Type B pancreatic cell (in vitro differentiated cells): ENCODE data around the gene TRIP4. TPM values are rescaled to one million over a fixed set of nuclear protein-coding genes. Genes with fewer than 3 reads are reported as not detected.

Experiments
- DNase-seq: peaks from one replicate; pipeline ENCODE4 v3.0.0; 2021; ENCODE audit warnings: mixed read lengths; ENCODE audit not compliant: unreplicated experiment; ENCODE audit errors: extremely low spot score
- H3K27ac Mint-ChIP-seq: 2 replicates; pipeline ENCODE4 v1.8.0; 2021; ENCODE audit warnings: mild to moderate bottlenecking, mixed read lengths
- H3K27me3 Mint-ChIP-seq: 2 replicates; pipeline ENCODE4 v1.8.0; 2021; ENCODE audit warnings: mixed read lengths
- H3K36me3 Mint-ChIP-seq: 2 replicates; pipeline ENCODE4 v1.8.0; 2021; ENCODE audit warnings: mixed read lengths
- H3K4me1 Mint-ChIP-seq: one replicate; pipeline ENCODE4 v1.8.0; 2021; ENCODE audit warnings: mixed read lengths; ENCODE audit not compliant: unreplicated experiment
- H3K4me3 Mint-ChIP-seq: 2 replicates; pipeline ENCODE4 v1.8.0; 2021; ENCODE audit warnings: mild to moderate bottlenecking, mixed read lengths
- H3K9me3 Mint-ChIP-seq: 2 replicates; pipeline ENCODE4 v1.8.0; 2021; ENCODE audit warnings: mixed read lengths
- total RNA-seq: library from RNA; stranded (reverse); gene quantifications from 2 replicates; pipeline ENCODE4 v1.2.1, GENCODE V29; 2021; ENCODE audit warnings: low replicate concordance
- TF ChIP-seq, protein P1 (sequence below): fragments of 200-600 bp; sonication (generic); conservative IDR thresholded peaks from 2 replicates; pipeline ENCODE4 v1.5.0; 2021; ENCODE audit warnings: antibody characterized with exemption, mild to moderate bottlenecking

Gene TRIP4
- total RNA-seq, 1 donor from 2014 or later = 21.1 TPM

DNA sequence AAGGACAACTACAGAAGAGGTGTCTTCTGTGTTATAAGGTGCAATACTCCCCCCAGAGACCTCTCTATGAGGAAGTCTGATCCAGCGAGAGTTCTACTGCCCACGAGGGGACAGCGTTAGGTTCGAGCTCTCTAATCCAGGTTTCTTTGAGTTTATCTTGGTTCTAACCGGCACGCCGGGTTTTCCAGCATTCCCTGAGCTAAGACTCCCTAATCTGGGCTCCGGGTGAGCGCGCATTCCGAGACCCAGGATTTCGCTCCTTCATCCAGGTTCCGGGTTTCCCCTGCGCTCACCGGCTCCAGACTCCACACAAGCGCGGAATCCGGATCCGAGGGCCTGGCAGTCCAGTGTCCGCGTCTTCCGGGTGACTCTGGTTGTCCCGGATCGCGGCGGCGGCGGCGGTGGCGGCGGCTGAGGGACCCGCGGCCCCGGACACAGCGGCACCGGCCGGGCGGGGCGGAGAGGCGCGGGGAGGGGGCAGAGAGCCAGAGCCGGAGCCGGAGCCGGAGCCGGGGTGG is 72.6 kb downstream of the TRIP4 start, which contains the start of gene ZNF609:
Gene ZNF609, plus strand, starts transcription at position 373 of the 518 bp plus-strand sequence. CDS start 38,842 bp downstream, outside the sequence.
- DNase-seq = peak; percentile 98
- Mint-ChIP-seq H3K36me3 (peaks cover 6% of the 10 kb centered on the region), H3K27ac (peak within 1 kb of the TSS; percentile 90), H3K4me3 (peak within 1 kb of the TSS; percentile 92), H3K27me3 (no peaks in the 10 kb centered on the region), H3K9me3 (no peaks in the 10 kb centered on the region), H3K4me1 (peaks cover 70% of the 10 kb centered on the region)
- TF ChIP-seq, protein P1, sequence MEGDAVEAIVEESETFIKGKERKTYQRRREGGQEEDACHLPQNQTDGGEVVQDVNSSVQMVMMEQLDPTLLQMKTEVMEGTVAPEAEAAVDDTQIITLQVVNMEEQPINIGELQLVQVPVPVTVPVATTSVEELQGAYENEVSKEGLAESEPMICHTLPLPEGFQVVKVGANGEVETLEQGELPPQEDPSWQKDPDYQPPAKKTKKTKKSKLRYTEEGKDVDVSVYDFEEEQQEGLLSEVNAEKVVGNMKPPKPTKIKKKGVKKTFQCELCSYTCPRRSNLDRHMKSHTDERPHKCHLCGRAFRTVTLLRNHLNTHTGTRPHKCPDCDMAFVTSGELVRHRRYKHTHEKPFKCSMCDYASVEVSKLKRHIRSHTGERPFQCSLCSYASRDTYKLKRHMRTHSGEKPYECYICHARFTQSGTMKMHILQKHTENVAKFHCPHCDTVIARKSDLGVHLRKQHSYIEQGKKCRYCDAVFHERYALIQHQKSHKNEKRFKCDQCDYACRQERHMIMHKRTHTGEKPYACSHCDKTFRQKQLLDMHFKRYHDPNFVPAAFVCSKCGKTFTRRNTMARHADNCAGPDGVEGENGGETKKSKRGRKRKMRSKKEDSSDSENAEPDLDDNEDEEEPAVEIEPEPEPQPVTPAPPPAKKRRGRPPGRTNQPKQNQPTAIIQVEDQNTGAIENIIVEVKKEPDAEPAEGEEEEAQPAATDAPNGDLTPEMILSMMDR = no peak

DNA sequence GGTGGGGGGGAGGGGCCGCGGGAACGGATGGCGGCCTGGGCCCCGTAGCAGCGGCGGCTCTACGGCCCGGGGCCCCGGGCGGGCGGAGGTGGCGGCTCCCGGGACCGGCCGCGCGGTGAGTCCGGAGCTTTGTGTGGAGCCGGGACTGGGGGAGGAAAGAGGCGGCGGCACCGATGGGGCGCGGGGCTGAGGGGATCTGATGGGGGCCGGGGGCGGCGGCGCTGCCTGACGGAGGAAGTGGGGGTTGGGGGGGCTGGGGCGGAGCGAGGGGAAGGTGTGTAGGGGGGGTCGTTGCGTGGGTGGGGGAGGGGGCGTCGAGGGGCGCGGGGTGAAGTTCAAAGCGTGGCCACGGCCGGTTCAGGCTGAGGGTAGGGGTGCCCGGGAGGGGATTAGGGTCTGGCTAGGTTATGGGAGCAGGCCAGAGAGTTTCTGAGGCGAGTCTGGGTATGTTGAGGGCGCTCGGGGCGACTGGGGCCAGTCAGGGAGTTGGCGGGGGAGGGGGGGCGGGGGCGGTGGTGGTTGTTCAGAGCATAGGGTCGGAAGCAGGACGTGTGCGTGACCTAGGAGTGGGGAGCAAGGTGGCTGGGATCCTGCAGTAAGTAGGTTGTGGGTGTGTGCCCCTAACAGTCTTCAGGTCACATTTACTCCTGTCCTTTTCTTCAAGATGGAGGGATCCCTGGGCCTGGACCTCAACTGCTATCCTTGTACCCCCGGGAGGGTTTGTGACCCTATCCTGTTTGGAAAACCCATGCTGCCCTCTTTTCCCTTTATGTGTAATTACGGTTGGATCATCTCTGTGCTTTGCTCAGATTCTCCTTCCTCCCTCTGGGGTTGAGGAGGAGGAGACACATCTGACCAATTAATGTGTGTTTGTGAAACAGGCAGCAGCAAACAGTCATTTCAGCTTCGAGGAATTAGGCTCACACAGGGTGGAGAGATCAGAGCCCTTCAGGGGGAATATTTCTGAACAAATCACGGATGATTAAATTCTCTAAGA is 73.4 kb downstream of the TRIP4 start:
- Mint-ChIP-seq H3K27ac (peak overlapping the region; percentile 90), H3K4me3 (peak overlapping the region; percentile 92), H3K27me3 (no peaks in the 10 kb centered on the region), H3K9me3 (no peaks in the 10 kb centered on the region), H3K36me3 (peaks cover 6% of the 10 kb centered on the region), H3K4me1 (peaks cover 66% of the 10 kb centered on the region)
- DNase-seq = no peak
- TF ChIP-seq, protein P1 = peak; percentile 25

DNA sequence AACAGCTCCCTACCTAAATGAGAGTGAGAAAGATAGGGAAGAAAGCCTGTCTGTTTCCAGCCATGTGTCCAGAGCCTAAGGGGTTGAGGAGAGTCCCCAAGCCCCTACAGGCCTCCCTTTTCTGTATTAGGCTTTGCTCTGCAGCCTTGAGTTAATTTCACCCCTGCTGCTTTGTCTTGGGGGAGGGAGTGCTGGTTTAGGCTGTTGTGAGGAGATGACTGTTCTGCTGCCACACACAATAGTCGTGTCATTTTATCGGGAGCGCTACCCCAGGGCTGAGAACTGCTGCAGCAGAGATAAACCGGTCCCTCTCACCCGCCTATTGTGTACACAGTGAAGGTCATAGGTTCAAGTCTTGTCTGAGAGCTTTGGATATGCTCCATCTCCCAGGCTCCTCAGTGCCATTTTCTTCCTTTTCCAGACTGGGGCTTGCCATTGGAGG is 74.1 kb downstream of the TRIP4 start:
- TF ChIP-seq, protein P1 = no peak
- Mint-ChIP-seq H3K27me3 (no peaks in the 10 kb centered on the region), H3K4me1 (peaks cover 65% of the 10 kb centered on the region), H3K4me3 (peak overlapping the region; percentile 92), H3K36me3 (peaks cover 9% of the 10 kb centered on the region), H3K27ac (peak overlapping the region; percentile 90), H3K9me3 (no peaks in the 10 kb centered on the region)
- no peak for DNase-seq

DNA sequence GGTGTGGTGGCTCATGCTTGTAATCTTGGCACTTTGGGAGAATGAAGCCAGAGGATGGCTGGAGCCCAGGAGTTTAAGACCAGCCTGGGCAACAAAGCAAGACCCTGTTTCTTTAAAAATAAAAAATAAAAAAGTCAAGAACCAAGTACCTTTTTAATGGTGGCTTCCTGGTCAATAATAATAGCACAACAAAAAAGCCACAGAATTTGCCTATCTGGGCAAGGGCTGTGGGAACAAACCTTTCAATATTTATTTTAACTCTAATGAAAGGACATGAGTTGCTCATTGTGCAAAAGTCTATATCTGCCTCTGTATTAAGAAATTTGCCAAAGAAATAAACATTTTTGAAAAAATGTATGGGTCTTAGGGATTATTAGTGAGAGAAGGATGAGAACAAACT is 74.9 kb downstream of the TRIP4 start:
- peaks cover 14% of the 10 kb centered on the region for H3K36me3 Mint-ChIP-seq
- peak overlapping the region; percentile 92 for H3K4me3 Mint-ChIP-seq
- H3K9me3 Mint-ChIP-seq = no peaks in the 10 kb centered on the region
- H3K4me1 Mint-ChIP-seq = peaks cover 65% of the 10 kb centered on the region
- TF ChIP-seq, protein P1 = no peak
- H3K27ac Mint-ChIP-seq = peak overlapping the region; percentile 90
- no peaks in the 10 kb centered on the region for H3K27me3 Mint-ChIP-seq
- no peak for DNase-seq

DNA sequence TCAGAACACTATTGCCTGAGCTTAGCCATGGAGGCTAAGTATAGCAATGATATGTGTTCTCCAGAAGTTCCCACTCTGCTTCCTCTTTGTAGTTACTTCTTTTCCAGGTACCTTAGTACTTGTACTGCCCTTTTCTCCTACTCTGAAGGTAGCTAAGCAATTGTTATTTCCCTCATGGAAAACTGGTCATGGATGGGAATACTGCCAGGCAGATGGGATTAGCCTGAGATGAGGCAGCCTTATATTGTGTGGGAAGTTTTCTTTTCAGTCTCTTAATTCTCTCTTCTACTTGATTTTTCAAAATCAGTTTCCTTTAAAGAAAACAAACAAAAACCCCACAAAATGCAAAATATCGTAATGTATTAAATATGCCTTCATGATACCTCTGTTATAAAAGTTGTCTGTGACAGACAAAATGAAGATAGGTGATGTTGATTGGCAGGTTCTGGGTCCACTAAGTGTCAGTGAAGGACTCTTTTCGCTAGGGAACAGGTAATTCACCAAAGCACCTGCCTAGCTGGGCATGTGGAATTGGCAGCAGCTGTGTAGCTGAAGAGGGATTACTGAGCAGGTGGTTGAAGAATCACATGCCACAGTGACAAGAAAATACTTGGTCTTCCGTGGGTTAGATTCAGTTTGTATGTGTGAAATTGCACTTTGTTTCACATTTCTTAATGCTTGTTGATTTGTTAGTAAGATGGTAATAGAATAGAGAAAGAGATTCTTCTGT is 76.8 kb downstream of the TRIP4 start:
- peak overlapping the region; percentile 66 for H3K27ac Mint-ChIP-seq
- TF ChIP-seq, protein P1 = no peak
- H3K36me3 Mint-ChIP-seq = peaks cover 19% of the 10 kb centered on the region
- H3K27me3 Mint-ChIP-seq = no peaks in the 10 kb centered on the region
- H3K9me3 Mint-ChIP-seq = no peaks in the 10 kb centered on the region
- peaks cover 52% of the 10 kb centered on the region for H3K4me1 Mint-ChIP-seq
- no peak for DNase-seq
- H3K4me3 Mint-ChIP-seq = peak overlapping the region; percentile 42
